Mammary epithelial cell (primary cell): Measurements from ENCODE around the gene LSM3.

ENCODE experiments used
- CTCF ChIP-seq, 2 donors: IDR thresholded peaks in 1 of 2; conservative IDR thresholded peaks in 1 of 2; 2 replicates each; pipeline ENCODE4 v1.5.1; 2011 to 2012; ENCODE audit warnings: inconsistent platforms in 2 of 2, low read length in 2 of 2, mild to moderate bottlenecking in 2 of 2, control low read depth in 1 of 2, low read depth in 1 of 2; ENCODE audit not compliant: insufficient read depth in 1 of 2; ENCODE audit errors: extremely low read depth in 1 of 2
- EZH2 ChIP-seq: IDR thresholded peaks from 2 replicates; pipeline ENCODE4 v1.6.1; 2012; ENCODE audit warnings: low read length, inconsistent platforms, borderline replicate concordance

GRCh38 chr3:14240366-14240765 is 61.7 kb downstream of the LSM3 start:
- TF ChIP-seq EZH2 (no peak), CTCF (conservative IDR thresholded peaks at IDR 0.05 in 1 of 2, IDR thresholded peaks at IDR 0.05 in 1 of 2; ENCODE audit: extremely low read depth in 1 of 2, insufficient read depth in 1 of 2, low read depth in 1 of 2, low read length in 2 of 2) (no peak)
